ENCODE data around the gene TBC1D2B. TPM values are rescaled to one million over a fixed set of nuclear protein-coding genes. Genes with fewer than 3 reads are reported as not detected.
A peak's percentile ranks its signal among the peaks of the same experiment; 100 is the strongest.

Gene TBC1D2B
- total RNA-seq, 2 donors from 2014 or later = 54.0 to 58.5 TPM

GRCh38 chr15:78065973-78066946, 11.3 kb downstream of the TBC1D2B start:
- H3K9me3 ChIP-seq = no peaks in the 10 kb centered on the region
- peak overlapping the region; percentile 35 to 81 for H3K27ac ChIP-seq
- no peaks in the 10 kb centered on the region for H3K27me3 ChIP-seq (replicated peaks; ENCODE audit: insufficient read depth)
- H3K36me3 ChIP-seq = no peaks in the 10 kb centered on the region
- DNase-seq (ENCODE audit: low spot score) (no peak), ATAC-seq (ENCODE audit: insufficient number of reproducible peaks, low FRiP score, low read depth) (no peak)
- H3K4me3 ChIP-seq = no peak overlapping the region
- peaks cover 78 to 94% of the 10 kb centered on the region in 2 donors for H3K4me1 ChIP-seq (ENCODE audit: control insufficient read depth in 1 of 2, low read depth in 2 of 2)
- TF ChIP-seq CTCF (IDR thresholded peaks at IDR 0.05) = no peak

- DNase-seq (ENCODE audit: low spot score) (no peak), ATAC-seq (ENCODE audit: insufficient number of reproducible peaks, low FRiP score, low read depth) (peak; percentile 45)
- Histone ChIP-seq H3K4me1 (ENCODE audit: control insufficient read depth in 1 of 2, low read depth in 2 of 2) (peaks cover 69 to 85% of the 10 kb centered on the region in 2 donors), H3K9me3 (no peaks in the 10 kb centered on the region), H3K36me3 (no peaks in the 10 kb centered on the region), H3K4me3 (peak overlapping the region; percentile 33), H3K27me3 (replicated peaks; ENCODE audit: insufficient read depth) (no peaks in the 10 kb centered on the region), H3K27ac (peak overlapping the region; percentile 72 to 81)
- TF ChIP-seq CTCF (IDR thresholded peaks at IDR 0.05) = no peak
Observed at GRCh38 chr15:78065284-78065872, 12.1 kb downstream of the TBC1D2B start.

GRCh38 chr15:78064544-78064943, 13.0 kb downstream of the TBC1D2B start:
- H3K27me3 ChIP-seq (replicated peaks; ENCODE audit: insufficient read depth) = no peaks in the 10 kb centered on the region
- H3K36me3 ChIP-seq = no peaks in the 10 kb centered on the region
- peak overlapping the region; percentile 33 for H3K4me3 ChIP-seq
- no peaks in the 10 kb centered on the region for H3K9me3 ChIP-seq
- DNase-seq (ENCODE audit: low spot score) = no peak
- peak overlapping the region; percentile 72 to 81 for H3K27ac ChIP-seq
- no peak for TF ChIP-seq CTCF (IDR thresholded peaks at IDR 0.05)
- H3K4me1 ChIP-seq (ENCODE audit: control insufficient read depth in 1 of 2, low read depth in 2 of 2) = peaks cover 68 to 83% of the 10 kb centered on the region in 2 donors
- ATAC-seq (ENCODE audit: insufficient number of reproducible peaks, low FRiP score, low read depth) = no peak

- TF ChIP-seq CTCF (IDR thresholded peaks at IDR 0.05) = no peak
- H3K4me3 ChIP-seq = no peak overlapping the region
- H3K4me1 ChIP-seq (ENCODE audit: control insufficient read depth in 1 of 2, low read depth in 2 of 2) = peaks cover 65 to 81% of the 10 kb centered on the region in 2 donors
- H3K27ac ChIP-seq = peak overlapping the region; percentile 72 to 81
- no peaks in the 10 kb centered on the region for H3K9me3 ChIP-seq
- no peak for DNase-seq (ENCODE audit: low spot score)
- H3K36me3 ChIP-seq = no peaks in the 10 kb centered on the region
- ATAC-seq (ENCODE audit: insufficient number of reproducible peaks, low FRiP score, low read depth) = no peak
- no peaks in the 10 kb centered on the region for H3K27me3 ChIP-seq (replicated peaks; ENCODE audit: insufficient read depth)
Observed at GRCh38 chr15:78063970-78064385, 13.5 kb downstream of the TBC1D2B start.

- DNase-seq (ENCODE audit: low spot score) (no peak), ATAC-seq (ENCODE audit: insufficient number of reproducible peaks, low FRiP score, low read depth) (no peak)
- Histone ChIP-seq H3K36me3 (no peaks in the 10 kb centered on the region), H3K4me1 (ENCODE audit: control insufficient read depth in 1 of 2, low read depth in 2 of 2) (peaks cover 64 to 81% of the 10 kb centered on the region in 2 donors), H3K9me3 (no peaks in the 10 kb centered on the region), H3K4me3 (no peak overlapping the region), H3K27me3 (replicated peaks; ENCODE audit: insufficient read depth) (no peaks in the 10 kb centered on the region), H3K27ac (peak overlapping the region; percentile 72 to 81)
- TF ChIP-seq CTCF (IDR thresholded peaks at IDR 0.05) = no peak
Observed at GRCh38 chr15:78063217-78063616, 14.3 kb downstream of the TBC1D2B start.
